Lung (tissue), 12 donors: ENCODE results near the gene ELP5. TPM values are rescaled to one million over a fixed set of nuclear protein-coding genes. Genes with fewer than 3 reads are reported as not detected.
A peak's percentile ranks its signal among the peaks of the same experiment; 100 is the strongest.

Source experiments
- ATAC-seq: fragments of 200-7000 bp; cut with Tn5 transposase; one replicate; pipeline ENCODE4 v1.9.1; 2020; ENCODE audit warnings: moderate number of reproducible peaks; ENCODE audit not compliant: insufficient read depth, low FRiP score
- DNase-seq, 3 donors: peaks; one replicate each; pipeline ENCODE4 v3.0.0-alpha.2; 2013 to 2017
- H3K27ac ChIP-seq, 2 donors: one replicate each; pipeline ENCODE4 v1.5.1; 2013; ENCODE audit warnings: mild to moderate bottlenecking in 2 of 2, moderate library complexity in 2 of 2, control low read depth in 1 of 2, inconsistent platforms in 1 of 2, low read depth in 1 of 2, low read length in 1 of 2
- H3K27me3 ChIP-seq, 3 donors: one replicate each; pipeline ENCODE4 v1.5.1; 2013; ENCODE audit warnings: low read length in 2 of 3; ENCODE audit not compliant: control insufficient read depth in 3 of 3, insufficient read depth in 3 of 3
- H3K36me3 ChIP-seq, 4 donors: one replicate each; pipeline ENCODE4 v1.5.1; 2013; ENCODE audit warnings: low read length in 4 of 4, mild to moderate bottlenecking in 1 of 4, moderate library complexity in 1 of 4; ENCODE audit not compliant: control insufficient read depth in 4 of 4, insufficient read depth in 4 of 4
- H3K4me1 ChIP-seq, 5 donors: one replicate each; pipeline ENCODE4 v1.5.1; 2013; ENCODE audit warnings: low read length in 5 of 5, mild to moderate bottlenecking in 2 of 5, moderate library complexity in 1 of 5; ENCODE audit not compliant: control insufficient read depth in 5 of 5, insufficient read depth in 5 of 5
- H3K4me3 ChIP-seq: one replicate; pipeline ENCODE4 v1.5.1; 2013; ENCODE audit warnings: mild to moderate bottlenecking, control low read depth, moderate library complexity
- H3K9ac ChIP-seq, 2 donors: one replicate each; pipeline ENCODE4 v1.5.1; 2013; ENCODE audit warnings: low read length in 2 of 2, control low read depth in 1 of 2; ENCODE audit not compliant: insufficient read depth in 1 of 2
- H3K9me3 ChIP-seq, 4 donors: one replicate each; pipeline ENCODE4 v1.5.1; 2013; ENCODE audit warnings: low read length in 3 of 4, mild to moderate bottlenecking in 1 of 4, moderate library complexity in 1 of 4; ENCODE audit not compliant: control insufficient read depth in 4 of 4, insufficient read depth in 3 of 4
- CTCF ChIP-seq: IDR thresholded peaks from 2 replicates; pipeline ENCODE4 v1.5.1; 2012; ENCODE audit warnings: mild to moderate bottlenecking; ENCODE audit errors: control extremely low read depth, extremely low read depth
- WGBS, 2 donors: extraction: QIAGEN DNeasy Blood & Tissue Kit; methylation state at CpG; one replicate each; pipeline ENCODE4 v1.1.7; 2013; 5-methylcytosine and 5-hydroxymethylcytosine counted together
- polyA plus RNA-seq, 2 donors: library from polyadenylated mRNA; stranded (reverse); fragments of 200-250 nt; gene quantifications; one replicate each; pipeline ENCODE4 v1.2.1, GENCODE V29; 2013
- total RNA-seq, 2 donors: library from RNA; depleted of rRNA in 1 of 2; stranded (reverse); fragments of >200 nt in 1 of 2; gene quantifications; one replicate each; pipeline ENCODE4 v1.2.1, GENCODE V29; 2014 to 2021
- donor health status: control.
- donor health status: control.
- donor health status: Bipolar disorder and iron deficiency.
- donor health status: healthy.
- donor health status: DM: yes; HTN: yes; CAD: no.

Gene ELP5
- total and polyA plus RNA-seq, 4 donors = 19.8 to 63.2 (median 36.6) TPM

- ATAC-seq = no peak
- Histone ChIP-seq H3K9me3 (no peaks in the 10 kb centered on the region), H3K27ac (peak overlapping the region; percentile 88 to 91), H3K36me3 (peaks cover 6 to 28% (median 24%) of the 10 kb centered on the region in 4 donors), H3K9ac (no peak overlapping the region), H3K4me1 (peaks cover 4 to 39% (median 18%) of the 10 kb centered on the region in 5 donors), H3K4me3 (peak overlapping the region; percentile 92), H3K27me3 (no peaks in the 10 kb centered on the region)
- DNase-seq = peak; percentile 79 to 84 (median 84)
- TF ChIP-seq CTCF = no peak
- WGBS, 2 donors = 1% methylated on average over 37 to 73 of the region's 73 CpGs
These were observed 14.1 kb upstream of the ELP5 start for GRCh38 chr17:7237761-7238419.

- TF ChIP-seq CTCF = no peak
- H3K36me3 ChIP-seq = peaks cover 6 to 28% (median 24%) of the 10 kb centered on the region in 4 donors
- peak overlapping the region; percentile 87 to 88 for H3K27ac ChIP-seq
- peak overlapping the region in 1 of 2 donors; percentile 49 for H3K9ac ChIP-seq
- DNase-seq (peak; percentile 13 to 53 (median 37)), ATAC-seq (no peak)
- no peaks in the 10 kb centered on the region for H3K9me3 ChIP-seq
- peaks cover 4 to 40% (median 14%) of the 10 kb centered on the region in 5 donors for H3K4me1 ChIP-seq
- H3K4me3 ChIP-seq = peak overlapping the region; percentile 92
- H3K27me3 ChIP-seq = no peaks in the 10 kb centered on the region
- 1% methylated on average over 29 to 39 of the region's 39 CpGs for WGBS, 2 donors
These were observed 13.5 kb upstream of the ELP5 start for GRCh38 chr17:7238420-7239090.

- Histone ChIP-seq H3K9ac (peak within 1 kb of the TSS; percentile 29 to 49), H3K36me3 (peaks cover 6 to 32% (median 27%) of the 10 kb centered on the region in 4 donors), H3K4me1 (peaks cover 4 to 40% (median 14%) of the 10 kb centered on the region in 5 donors), H3K27ac (peak within 1 kb of the TSS; percentile 87 to 88), H3K4me3 (peak within 1 kb of the TSS; percentile 92), H3K27me3 (no peaks in the 10 kb centered on the region), H3K9me3 (no peaks in the 10 kb centered on the region)
- peak; percentile 100 for DNase-seq
- TF ChIP-seq CTCF = no peak
- 1% methylated on average over 66 to 72 of the region's 72 CpGs for WGBS, 2 donors
- ATAC-seq = peak; percentile 66
These were observed 12.7 kb upstream of the ELP5 start, which contains the start of gene PHF23 for GRCh38 chr17:7239091-7240027. TSS of gene PHF23 (minus strand) at chr17:7239457. CDS start at chr17:7239279, 178 bp downstream.
